Left lobe of liver (tissue), 2 donors: Measurements from ENCODE around the gene GTPBP6. TPM values are rescaled to one million over a fixed set of nuclear protein-coding genes. Genes with fewer than 3 reads are reported as not detected.
A peak's percentile ranks its signal among the peaks of the same experiment; 100 is the strongest.
"Not testable (repeated sequence)": the region's sequence is repeated elsewhere in the genome, so short reads cannot be mapped to it uniquely, and the experiment has no call there.

ENCODE experiments used
- ATAC-seq: fragments of 200-7000 bp; cut with Tn5 transposase; one replicate; pipeline ENCODE4 v1.9.1; 2020; ENCODE audit warnings: mild to moderate bottlenecking, moderate library complexity
- DNase-seq: peaks from one replicate; pipeline ENCODE4 v3.0.0-alpha.2; 2020; ENCODE audit warnings: low spot score
- total RNA-seq: library from RNA; stranded (reverse); gene quantifications from one replicate; pipeline ENCODE4 v1.2.1, GENCODE V29; 2021
- donor health status: DM: no; HTN: no; CAD: no; lungs with moderate emphysema.
- donor health status: DM: no; HTN: yes; CAD: no.

The GTPBP6 gene
- total RNA-seq, 1 donor from 2014 or later, result 31.7 TPM

DNA sequence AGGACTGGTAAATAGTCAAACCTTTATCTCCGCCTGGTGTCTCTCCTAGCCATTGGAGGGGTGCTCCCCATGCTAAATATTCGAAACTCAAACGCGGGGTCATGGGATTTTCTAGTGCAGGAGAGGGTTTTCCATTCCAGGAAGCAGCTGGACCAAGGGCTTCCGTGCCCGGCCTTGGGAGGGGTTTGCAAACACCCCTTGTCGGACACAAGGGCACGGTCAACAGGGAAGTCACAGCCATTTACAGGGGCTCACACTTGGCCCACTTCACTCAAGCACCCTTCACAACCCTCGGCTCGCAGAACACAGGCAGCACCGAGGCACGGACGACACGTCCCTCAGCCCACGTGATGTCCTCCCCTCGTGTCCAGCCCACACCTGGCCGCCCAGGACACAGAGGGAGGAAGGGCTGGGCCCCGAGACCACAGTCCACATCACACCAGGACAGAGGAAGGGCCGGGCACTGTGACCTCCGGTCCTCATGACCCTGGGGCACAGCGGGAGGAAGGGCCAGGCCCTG lies 47.7 kb downstream of the GTPBP6 start:
- DNase-seq (peak; percentile 39), ATAC-seq (no peak)

DNA sequence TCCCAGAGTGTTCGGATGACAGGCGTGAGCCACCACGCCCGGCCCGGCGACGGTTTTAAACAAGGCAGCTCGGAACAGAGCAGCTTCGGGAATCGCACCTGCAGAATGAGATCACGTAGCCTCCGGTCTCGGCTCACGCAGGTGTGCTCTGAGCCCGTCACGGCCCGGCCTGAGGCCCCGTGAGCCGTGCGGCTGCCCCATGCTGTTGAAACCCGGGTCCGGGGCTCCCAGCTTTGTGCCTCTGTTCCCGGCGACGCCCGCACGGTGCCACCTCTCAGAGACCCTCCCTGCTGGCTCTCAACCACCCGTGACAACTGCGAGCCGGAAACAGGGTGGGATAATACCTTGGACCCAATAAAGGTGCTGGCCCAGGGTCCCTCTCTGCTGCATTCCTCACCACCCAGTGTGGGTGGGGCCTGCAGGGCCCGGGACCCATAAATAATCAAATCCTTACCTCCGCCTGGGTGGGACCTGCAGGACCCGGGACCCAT lies 50.8 kb downstream of the GTPBP6 start:
- no peak for ATAC-seq
- peak; percentile 40 for DNase-seq

DNA sequence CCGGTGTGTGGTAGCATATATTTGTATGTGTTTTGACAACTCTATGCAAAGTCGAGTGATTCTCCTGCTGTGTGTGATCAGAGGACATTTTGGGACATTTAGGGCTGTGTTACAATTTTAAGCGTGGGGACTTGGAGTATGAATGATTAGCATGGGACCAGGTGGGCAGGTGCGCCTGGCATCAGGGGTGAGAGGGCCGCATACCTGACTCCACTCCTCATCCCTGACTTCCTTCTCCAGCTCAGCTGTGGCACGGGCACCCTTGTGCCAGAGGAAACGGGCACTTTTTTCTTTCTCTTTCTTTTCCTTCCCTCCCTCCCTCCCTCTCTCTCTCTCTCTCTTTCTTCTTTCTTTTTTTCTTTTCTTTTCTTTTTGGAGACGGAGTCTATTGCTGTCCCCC lies 53.1 kb downstream of the GTPBP6 start:
- DNase-seq (peak; percentile 38), ATAC-seq (no peak)

DNA sequence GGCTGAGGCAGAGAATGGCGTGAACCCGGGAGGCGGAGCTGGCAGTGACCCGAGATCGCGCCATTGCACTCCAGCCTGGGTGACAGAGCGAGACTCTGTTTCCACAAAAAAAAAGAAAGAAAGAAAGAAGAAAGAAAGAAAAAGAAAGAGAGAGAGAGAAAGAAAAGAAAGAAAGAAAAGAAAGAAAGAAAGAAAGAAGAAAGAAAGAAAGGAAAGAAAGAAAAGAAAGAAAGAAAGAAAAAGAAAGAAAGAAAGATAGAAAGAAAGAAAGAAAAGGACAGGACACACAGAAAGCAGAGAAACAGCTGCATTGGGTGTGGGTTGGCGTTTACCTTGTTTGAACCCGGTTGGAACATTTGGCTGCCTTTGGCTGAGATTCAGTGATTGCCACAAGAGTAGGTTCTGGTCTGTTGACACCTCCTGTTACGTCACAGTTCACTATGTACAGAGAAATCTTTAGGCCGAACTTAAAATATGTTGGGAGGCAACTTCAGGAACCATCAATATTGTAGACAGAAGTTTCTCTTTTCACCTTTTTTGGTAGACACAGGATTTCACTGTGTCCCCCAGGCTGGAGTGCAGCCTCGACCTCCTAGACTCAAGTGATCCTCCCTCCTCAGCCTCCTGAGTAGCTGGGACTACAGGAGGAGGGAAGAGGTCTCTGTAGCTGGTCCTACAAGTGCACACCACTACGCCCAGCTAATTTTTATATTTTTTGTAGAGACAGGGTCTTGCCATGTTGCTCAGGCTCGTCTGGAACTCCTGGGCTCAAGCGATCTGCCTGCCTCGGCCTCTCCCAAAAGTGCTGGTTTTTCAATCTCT lies 53.8 kb downstream of the GTPBP6 start:
- DNase-seq, result peak; percentile 86
- peak; percentile 73 for ATAC-seq

DNA sequence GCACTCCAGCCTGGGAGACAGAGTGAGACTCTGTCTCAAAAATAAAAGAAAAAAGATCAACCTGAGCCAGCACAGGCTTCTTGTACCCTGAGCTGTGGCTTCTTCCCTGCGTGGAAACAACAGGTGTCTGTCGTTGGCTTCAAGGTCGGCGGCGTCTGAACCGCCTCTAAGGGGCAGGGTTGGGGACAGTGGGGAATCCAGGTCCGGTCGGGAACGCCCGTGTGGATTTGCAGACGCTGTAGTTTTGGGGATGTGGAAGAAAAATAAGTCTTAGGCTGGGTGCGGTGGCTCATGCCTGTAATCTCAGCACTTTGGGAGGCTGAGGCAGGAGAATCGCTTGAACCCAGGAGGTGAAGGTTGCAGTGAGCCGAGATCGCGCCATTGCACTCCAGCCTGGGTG lies 54.6 kb downstream of the GTPBP6 start:
- ATAC-seq, result not testable (repeated sequence)
- peak; percentile 43 for DNase-seq

DNA sequence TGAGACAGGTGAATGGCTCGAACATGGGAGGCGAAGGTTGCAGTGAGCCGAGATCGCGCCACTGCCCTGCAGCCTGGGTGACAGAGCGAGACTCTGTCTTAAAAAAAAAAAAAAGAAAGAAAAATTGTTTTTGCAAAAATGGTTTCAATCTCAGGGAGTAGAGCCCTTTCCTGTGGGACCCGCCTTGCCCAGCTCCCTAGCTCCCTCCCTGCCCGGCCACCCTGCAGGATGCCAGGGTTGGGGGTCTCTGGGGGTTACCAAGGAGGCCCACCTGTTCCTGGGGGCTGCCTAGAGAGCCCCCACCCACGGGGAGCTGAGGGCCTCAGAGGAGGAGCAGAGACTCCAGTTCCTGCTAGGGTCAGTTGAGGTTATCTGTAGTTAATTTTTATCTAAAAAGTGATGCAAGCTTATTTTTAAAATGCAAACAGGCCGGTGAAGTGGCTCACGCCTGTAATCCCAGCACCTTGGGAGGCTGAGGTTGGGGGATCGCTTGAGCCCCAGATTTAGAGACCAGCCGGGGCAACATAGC lies 56.2 kb downstream of the GTPBP6 start:
- peak; percentile 65 for DNase-seq
- peak; percentile 77 for ATAC-seq

DNA sequence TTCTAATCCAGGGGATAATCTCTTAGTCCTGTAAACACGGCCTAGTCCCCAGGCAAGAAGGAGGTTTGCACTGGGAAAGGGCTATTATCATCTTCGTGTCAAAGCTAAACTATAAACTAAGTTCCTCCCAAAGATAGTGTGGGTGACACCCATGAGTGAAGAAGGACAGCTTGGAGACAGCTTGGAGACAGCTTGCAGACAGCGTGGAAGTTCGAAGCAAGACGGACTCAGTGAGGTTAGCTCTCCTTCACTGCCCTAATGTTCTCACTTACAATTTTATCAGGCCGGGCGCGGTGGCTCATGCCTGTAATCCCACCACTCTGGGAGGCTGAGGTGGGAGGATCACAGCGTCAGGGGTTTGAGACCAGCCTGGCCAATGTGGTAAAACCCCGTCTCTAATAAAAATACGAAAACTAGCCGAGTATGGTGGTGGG lies 56.7 kb downstream of the GTPBP6 start:
- ATAC-seq (peak; percentile 13), DNase-seq (peak; percentile 43)

DNA sequence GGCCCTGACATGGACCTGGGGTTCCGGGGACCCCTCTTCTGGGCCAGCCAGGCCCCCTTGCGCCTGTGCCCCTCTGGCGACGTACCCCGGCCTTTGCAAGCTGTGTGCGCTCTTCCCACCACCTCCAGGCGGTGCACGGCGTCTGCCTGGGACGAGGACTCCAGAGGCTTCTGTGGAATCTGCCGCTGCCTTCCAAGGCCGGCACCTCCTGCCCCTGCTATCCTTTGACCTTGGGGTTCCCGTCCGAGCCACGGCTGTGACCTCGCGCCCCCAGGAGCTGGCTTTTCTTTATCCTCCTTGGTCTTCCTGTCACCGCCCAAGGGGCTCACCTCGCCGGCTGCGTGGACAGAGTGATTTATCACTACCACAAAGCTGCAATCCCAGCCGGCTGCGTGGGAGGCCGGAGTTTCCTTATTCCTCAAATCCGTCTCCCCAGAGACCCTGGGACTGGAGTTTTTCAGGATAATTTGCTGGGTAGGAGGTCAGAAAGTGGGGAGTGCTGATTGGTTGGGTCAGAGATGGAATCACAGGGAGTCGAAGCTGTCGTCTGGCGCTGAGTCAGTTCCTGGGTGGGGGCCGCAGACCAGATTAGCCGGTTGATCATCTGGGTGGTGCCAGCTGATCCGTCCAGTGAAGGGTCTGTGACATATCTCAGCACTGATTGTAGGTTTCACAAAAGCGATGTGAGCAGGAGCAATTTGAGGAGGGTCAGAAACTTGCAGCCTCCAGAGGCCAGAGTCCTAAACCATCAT lies 57.3 kb downstream of the GTPBP6 start:
- ATAC-seq, result no peak

DNA sequence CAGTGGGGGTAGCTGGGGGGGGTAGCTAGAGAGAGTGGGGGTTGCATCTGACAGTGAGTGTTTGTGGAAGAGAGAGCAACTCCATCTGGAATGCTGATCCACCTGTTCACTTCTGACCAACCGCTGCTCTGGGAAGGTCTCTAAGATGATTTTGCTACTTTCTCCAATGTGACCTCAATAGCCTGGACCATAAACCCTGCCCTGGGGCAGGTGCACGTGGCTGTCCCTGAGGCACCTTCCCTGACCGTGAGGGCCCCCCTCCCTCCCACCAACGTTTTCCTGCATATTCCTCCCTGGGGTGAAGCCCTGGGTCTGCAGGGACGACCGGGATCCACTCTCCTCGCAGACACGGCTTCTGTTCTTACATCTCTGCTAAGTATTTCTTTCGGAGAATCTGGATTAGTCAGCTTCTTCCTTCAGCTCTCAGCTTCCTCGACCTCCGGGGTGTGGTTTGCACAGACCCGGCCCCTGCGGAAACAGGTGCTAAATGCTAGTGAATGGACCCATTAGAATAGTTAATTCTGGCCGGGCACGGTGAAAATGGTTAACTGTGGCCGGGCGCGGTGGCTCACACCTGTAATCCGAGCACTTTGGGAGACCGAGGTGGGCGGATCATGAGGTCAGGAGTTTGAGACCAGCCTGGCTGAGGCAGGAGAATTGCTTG lies 58.8 kb downstream of the GTPBP6 start:
- ATAC-seq, result no peak
- DNase-seq, result peak; percentile 36

More for the DNA sequence above, 57.3 kb downstream of the GTPBP6 start:
- DNase-seq, result peak; percentile 44

DNA sequence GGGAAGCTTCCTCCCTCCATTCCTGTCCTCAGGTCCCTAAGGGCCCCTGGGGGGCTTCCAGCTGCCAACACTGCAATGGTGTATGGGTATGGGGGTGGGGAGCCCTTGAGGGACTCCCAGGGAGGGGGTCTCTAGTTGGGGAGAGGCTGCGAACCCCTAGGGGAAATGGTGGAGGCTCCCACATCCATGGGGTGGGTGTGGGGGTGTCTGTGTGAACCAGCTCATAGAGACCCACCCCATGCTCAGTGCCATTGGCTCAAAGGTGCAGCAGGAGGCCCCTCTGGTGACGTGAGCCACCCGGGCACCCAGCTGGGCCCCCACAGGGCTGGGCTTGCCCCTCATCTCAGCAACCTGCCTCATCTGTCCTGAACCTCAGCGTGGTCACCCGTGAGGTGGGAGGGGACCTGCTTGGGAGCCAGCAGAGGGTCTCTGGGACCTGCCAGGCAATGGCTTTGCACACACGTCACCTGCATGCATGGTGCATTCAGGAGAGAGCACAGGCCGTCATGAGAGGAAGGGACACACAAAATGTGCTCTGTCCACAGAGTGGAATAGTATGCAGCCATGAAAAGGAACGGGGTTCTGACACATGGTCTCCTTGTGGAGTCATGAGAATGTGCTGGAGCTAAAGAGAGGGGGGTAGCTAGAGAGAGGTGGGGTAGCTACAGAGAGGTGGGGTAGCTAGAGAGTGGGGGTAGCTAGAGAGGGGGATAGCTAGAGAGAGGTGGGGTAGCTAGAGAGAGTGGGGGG lies 60.1 kb downstream of the GTPBP6 start:
- no peak for ATAC-seq

DNA sequence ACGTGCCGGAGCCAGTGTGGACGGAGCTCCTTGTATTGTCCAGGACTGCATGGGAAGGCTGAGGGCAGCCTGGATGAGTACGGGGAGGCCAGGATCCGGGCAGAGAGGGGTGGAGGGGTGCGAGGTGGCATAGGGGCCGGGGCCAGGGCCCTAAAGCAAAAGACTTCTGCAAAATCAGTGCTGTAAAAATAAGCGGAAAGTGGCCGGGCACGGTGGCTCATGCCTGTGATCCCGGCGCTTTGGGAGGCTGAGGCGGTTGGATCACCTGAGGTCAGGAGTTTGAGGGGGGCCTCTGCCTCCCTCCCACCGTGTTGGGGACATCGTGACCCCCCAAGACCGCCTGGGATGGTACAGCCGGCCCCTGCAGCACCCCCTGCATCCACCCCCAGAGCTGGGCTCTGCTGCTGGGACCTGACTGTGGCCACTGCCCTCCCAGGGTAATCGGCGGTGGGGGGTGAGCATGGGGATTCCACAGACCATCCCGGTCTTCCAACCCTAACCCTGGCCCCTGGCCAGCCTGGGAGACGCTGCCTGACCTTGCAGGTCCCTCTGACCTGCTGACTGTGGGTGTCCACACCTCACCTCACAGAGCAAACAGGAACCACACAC lies 60.8 kb downstream of the GTPBP6 start:
- ATAC-seq, result no peak
- DNase-seq, result peak; percentile 43

More for the DNA sequence above, 60.1 kb downstream of the GTPBP6 start:
- DNase-seq, result peak; percentile 35

DNA sequence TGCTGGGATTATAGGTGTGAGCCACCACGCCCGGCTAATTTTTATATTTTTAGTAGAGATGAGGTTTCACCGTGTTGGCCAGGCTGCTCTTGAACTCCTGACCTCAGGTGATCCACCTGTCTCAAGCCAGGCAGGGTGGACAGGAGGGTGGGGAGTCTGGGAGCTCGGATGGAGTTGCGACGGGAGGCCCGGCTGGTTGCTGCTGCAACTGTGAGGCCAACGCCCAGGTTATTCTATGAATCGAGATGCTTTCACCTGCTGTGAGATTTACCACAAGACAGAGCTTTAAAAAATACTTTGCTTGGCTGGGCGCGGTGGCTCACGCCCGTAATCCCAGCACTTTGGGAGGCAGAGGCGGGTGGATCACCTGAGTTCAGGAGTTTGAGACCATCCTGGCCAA lies 61.5 kb downstream of the GTPBP6 start:
- ATAC-seq, DNase-seq: not testable (repeated sequence)

DNA sequence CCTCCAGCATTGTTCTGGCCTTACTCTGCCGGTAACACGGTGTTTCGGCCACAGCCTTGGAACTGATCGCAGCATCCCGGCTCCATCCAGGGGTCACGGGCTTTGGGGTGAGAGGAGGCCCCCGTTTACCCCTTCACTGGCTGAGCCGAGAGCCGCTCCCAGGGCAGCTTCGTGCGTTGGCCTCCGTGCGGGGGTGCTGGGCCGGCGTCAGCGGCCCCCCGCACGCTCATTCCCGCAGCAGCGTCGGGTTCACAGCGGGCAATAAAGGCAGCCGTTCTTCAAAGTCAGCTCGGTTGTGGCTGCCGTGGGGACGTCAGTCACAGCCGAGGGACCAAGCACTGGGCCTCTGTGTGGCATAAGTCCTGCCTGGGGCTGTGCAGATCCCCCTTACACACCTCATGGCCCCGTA lies 62.7 kb downstream of the GTPBP6 start:
- DNase-seq, result no peak

More for the DNA sequence above, 62.7 kb downstream of the GTPBP6 start:
- no peak for ATAC-seq

Other genes with a start within 250 kb of the GTPBP6 start
- gene PLCXD1, start 37.4 kb downstream of the GTPBP6 start, total RNA-seq, result 11.4 TPM
- gene PPP2R3B, start 68.1 kb upstream of the GTPBP6 start, total RNA-seq, result 9.3 TPM